Measurements from ENCODE around the gene TLR9. TPM values are rescaled to one million over a fixed set of nuclear protein-coding genes. Genes with fewer than 3 reads are reported as not detected.

Gene TLR9
- total RNA-seq, 6 experiments from 2014 or later, result not detected

DNA sequence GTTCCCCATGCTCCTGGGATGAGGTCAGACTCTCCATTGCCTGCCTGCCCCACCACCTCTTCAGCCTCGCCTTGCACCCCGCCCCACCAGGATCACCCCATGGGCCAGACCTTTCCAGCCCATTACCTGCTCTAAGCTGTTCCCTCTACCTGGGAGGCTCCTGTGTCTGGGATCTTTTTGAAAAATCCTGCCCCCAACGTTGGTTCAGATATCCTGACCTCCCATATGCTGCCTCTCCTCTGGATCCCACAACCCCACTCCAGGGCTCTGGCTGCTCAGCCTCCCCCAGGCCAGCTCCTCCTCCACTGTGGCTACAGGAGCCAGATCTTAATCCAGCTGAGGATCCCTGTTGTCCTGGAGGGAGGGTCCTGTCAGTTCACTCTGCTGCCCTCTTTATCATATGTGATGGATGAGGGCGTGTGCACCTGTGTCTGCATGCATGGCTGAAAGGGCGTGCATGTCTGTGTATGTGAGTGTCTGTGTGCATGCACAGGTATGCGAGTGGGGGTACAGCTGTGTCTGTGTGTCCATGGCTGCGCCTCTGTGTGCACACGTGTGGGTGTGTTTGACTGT, 49.2 kb downstream of the TLR9 start:
- no peak overlapping the region for H3K27ac Mint-ChIP-seq
- no peak for TF ChIP-seq CTCF (IDR thresholded peaks at IDR 0.05)
- H3K27me3 Mint-ChIP-seq (ENCODE audit: insufficient read depth), result peaks cover 17% of the 10 kb centered on the region
- no peak overlapping the region for H3K4me3 Mint-ChIP-seq
- DNase-seq, result no peak
- no peaks in the 10 kb centered on the region for H3K36me3 Mint-ChIP-seq (ENCODE audit: low read depth)
- H3K9me3 Mint-ChIP-seq, result no peaks in the 10 kb centered on the region
- H3K4me1 Mint-ChIP-seq (ENCODE audit: low read depth), result peaks cover 13% of the 10 kb centered on the region

- no peaks in the 10 kb centered on the region for H3K9me3 Mint-ChIP-seq
- H3K27ac Mint-ChIP-seq, result no peak overlapping the region
- no peaks in the 10 kb centered on the region for H3K36me3 Mint-ChIP-seq (ENCODE audit: low read depth)
- peaks cover 17% of the 10 kb centered on the region for H3K4me1 Mint-ChIP-seq (ENCODE audit: low read depth)
- no peak for TF ChIP-seq CTCF (IDR thresholded peaks at IDR 0.05)
- no peak overlapping the region for H3K4me3 Mint-ChIP-seq
- H3K27me3 Mint-ChIP-seq (ENCODE audit: insufficient read depth), result peaks cover 17% of the 10 kb centered on the region
- DNase-seq, result no peak
These were observed 49.8 kb downstream of the TLR9 start for GRCh38 chr3:52175416-52176179.

- H3K4me3 Mint-ChIP-seq, result no peak overlapping the region
- peaks cover 17% of the 10 kb centered on the region for H3K4me1 Mint-ChIP-seq (ENCODE audit: low read depth)
- H3K27me3 Mint-ChIP-seq (ENCODE audit: insufficient read depth), result peaks cover 15% of the 10 kb centered on the region
- no peaks in the 10 kb centered on the region for H3K9me3 Mint-ChIP-seq
- no peak overlapping the region for H3K27ac Mint-ChIP-seq
- no peak for TF ChIP-seq CTCF (IDR thresholded peaks at IDR 0.05)
- H3K36me3 Mint-ChIP-seq (ENCODE audit: low read depth), result no peaks in the 10 kb centered on the region
- no peak for DNase-seq
These were observed 50.5 kb downstream of the TLR9 start for GRCh38 chr3:52174896-52175295.

DNA sequence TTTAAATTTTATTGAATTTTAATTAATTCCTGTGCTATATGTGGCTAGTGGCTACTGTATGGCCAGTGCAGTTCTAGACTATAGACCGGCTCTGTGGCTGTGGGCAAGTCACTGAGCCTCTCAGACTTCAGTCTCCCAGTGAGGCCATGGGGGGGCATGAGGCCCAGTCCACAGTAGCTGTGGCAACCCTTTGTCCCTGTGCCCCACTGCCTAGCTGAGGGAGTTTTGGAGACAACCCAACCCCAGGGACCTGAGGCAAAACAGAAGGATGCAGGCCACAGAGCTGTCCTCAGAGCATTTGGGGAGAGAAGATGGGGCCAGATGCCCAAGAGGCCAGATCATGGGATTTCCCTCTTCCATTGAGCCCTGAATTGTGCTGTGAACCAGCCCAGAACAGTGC, 52.3 kb downstream of the TLR9 start:
- Mint-ChIP-seq H3K4me3 (no peak overlapping the region), H3K27ac (no peak overlapping the region), H3K36me3 (ENCODE audit: low read depth) (no peaks in the 10 kb centered on the region), H3K4me1 (ENCODE audit: low read depth) (peaks cover 17% of the 10 kb centered on the region), H3K27me3 (ENCODE audit: insufficient read depth) (peaks cover 7% of the 10 kb centered on the region), H3K9me3 (no peaks in the 10 kb centered on the region)
- DNase-seq, result no peak
- no peak for TF ChIP-seq CTCF (IDR thresholded peaks at IDR 0.05)

GRCh38 chr3:52172262-52172757, 53.1 kb downstream of the TLR9 start:
- peaks cover 7% of the 10 kb centered on the region for H3K27me3 Mint-ChIP-seq (ENCODE audit: insufficient read depth)
- H3K9me3 Mint-ChIP-seq, result no peaks in the 10 kb centered on the region
- H3K36me3 Mint-ChIP-seq (ENCODE audit: low read depth), result no peaks in the 10 kb centered on the region
- no peak overlapping the region for H3K27ac Mint-ChIP-seq
- peaks cover 17% of the 10 kb centered on the region for H3K4me1 Mint-ChIP-seq (ENCODE audit: low read depth)
- no peak overlapping the region for H3K4me3 Mint-ChIP-seq
- no peak for TF ChIP-seq CTCF (IDR thresholded peaks at IDR 0.05)
- DNase-seq, result no peak

Data from HFFc6 (cell line).